ENCODE data around the gene NLRP5.
A peak's percentile ranks its signal among the peaks of the same experiment; 100 is the strongest.

DNA sequence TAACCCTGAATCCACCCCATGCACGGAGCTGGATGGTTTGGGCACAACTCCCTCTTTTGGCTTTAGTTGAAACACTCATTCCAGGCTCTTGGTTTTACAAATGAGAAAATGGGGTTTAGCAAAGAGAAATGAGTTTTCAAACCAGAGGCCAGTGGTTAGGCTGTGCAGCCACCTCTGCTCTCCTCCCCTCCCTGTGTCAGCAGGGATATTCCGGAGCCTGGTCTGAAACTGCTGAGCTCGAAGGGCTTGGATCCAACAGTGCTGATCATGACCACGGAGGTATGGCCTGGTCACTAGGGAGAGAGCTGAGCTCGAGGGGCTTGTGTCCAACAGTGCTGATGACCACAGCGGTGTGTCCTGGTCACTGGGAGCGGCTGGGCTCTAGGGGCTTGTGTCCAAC, 93.0 kb downstream of the NLRP5 start:
- TF ChIP-seq, protein P1, sequence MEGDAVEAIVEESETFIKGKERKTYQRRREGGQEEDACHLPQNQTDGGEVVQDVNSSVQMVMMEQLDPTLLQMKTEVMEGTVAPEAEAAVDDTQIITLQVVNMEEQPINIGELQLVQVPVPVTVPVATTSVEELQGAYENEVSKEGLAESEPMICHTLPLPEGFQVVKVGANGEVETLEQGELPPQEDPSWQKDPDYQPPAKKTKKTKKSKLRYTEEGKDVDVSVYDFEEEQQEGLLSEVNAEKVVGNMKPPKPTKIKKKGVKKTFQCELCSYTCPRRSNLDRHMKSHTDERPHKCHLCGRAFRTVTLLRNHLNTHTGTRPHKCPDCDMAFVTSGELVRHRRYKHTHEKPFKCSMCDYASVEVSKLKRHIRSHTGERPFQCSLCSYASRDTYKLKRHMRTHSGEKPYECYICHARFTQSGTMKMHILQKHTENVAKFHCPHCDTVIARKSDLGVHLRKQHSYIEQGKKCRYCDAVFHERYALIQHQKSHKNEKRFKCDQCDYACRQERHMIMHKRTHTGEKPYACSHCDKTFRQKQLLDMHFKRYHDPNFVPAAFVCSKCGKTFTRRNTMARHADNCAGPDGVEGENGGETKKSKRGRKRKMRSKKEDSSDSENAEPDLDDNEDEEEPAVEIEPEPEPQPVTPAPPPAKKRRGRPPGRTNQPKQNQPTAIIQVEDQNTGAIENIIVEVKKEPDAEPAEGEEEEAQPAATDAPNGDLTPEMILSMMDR (IDR thresholded peaks at IDR 0.05 in 8 of 11, conservative IDR thresholded peaks at IDR 0.05 in 3 of 11), result peak in 1 of 11 experiments; percentile 21
- no peak for TF ChIP-seq POLR2AphosphoS5 (IDR thresholded peaks at IDR 0.05)
- TF ChIP-seq POLR2A (IDR thresholded peaks at IDR 0.05), result no peak
